GM10248 (cell line): ENCODE measurements around the gene PRR15L.

Experiments
- CTCF ChIA-PET: fragments of 300-600 bp; sonication (Branson Sonifier 250); formaldehyde crosslinking; extraction: SDS; loops from one replicate; lab custom pipeline; 2021; ENCODE audit warnings: antibody characterized with exemption; lab: Yijun Ruan, JAX
- POLR2A ChIA-PET: fragments of 350-650 bp; sonication (Branson Sonifier 250); formaldehyde crosslinking; extraction: SDS; loops from one replicate; lab custom pipeline; 2020; ENCODE audit warnings: antibody characterized with exemption; lab: Yijun Ruan, JAX
- DNase-seq: peaks from one replicate; pipeline ENCODE4 v3.0.0; 2012; ENCODE audit errors: extremely low spot score
- TF ChIP-seq, protein P1 (sequence below): IDR thresholded peaks from 2 replicates; pipeline ENCODE4 v1.5.1; 2012; ENCODE audit warnings: mild to moderate bottlenecking, low read depth; ENCODE audit errors: extremely low read depth, missing control alignments, control extremely low read depth

PRR15L gene

GRCh38 chr17:47975189-47975822 lies 17.6 kb upstream of the PRR15L start:
- DNase-seq: no peak
- ChIA-PET CTCF (interaction anchor here (1.4 to 18.8 kb wide), 7 partner anchors 10 to 134 kb away, joined by 3 to 584 read pairs (median 6); partner anchors contain the start of genes PNPO, PRR15L and SCRN2), POLR2A (no interaction called here)
- TF ChIP-seq, protein P1, sequence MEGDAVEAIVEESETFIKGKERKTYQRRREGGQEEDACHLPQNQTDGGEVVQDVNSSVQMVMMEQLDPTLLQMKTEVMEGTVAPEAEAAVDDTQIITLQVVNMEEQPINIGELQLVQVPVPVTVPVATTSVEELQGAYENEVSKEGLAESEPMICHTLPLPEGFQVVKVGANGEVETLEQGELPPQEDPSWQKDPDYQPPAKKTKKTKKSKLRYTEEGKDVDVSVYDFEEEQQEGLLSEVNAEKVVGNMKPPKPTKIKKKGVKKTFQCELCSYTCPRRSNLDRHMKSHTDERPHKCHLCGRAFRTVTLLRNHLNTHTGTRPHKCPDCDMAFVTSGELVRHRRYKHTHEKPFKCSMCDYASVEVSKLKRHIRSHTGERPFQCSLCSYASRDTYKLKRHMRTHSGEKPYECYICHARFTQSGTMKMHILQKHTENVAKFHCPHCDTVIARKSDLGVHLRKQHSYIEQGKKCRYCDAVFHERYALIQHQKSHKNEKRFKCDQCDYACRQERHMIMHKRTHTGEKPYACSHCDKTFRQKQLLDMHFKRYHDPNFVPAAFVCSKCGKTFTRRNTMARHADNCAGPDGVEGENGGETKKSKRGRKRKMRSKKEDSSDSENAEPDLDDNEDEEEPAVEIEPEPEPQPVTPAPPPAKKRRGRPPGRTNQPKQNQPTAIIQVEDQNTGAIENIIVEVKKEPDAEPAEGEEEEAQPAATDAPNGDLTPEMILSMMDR: no peak

DNA sequence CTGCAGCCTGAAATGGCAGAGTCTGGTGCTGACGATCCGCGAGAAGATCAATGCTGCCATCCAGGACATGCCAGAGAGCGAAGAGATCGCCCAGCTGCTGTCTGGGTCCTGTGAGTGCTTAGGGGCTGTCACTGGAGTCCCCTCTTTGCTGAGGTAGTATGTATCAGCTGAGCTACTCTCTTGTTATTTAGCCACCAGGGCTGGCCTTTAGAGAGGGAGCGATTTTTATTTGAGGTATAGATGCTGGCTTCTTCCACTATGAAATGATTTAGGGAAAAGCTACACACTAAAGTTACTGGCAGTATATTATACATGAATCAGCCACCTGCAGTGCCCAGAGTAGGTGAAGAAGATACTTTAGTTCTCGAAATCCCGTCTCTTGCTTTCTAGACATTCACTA lies 15.9 kb upstream of the PRR15L start:
- no peak for DNase-seq
- POLR2A ChIA-PET: no interaction called here
- TF ChIP-seq, protein P1: no peak
- CTCF ChIA-PET: interaction anchor here (18.5 to 18.8 kb wide), 2 partner anchors 23 to 42 kb away, joined by 305 to 584 read pairs; partner anchors contain the start of genes PNPO and PRR15L

DNA sequence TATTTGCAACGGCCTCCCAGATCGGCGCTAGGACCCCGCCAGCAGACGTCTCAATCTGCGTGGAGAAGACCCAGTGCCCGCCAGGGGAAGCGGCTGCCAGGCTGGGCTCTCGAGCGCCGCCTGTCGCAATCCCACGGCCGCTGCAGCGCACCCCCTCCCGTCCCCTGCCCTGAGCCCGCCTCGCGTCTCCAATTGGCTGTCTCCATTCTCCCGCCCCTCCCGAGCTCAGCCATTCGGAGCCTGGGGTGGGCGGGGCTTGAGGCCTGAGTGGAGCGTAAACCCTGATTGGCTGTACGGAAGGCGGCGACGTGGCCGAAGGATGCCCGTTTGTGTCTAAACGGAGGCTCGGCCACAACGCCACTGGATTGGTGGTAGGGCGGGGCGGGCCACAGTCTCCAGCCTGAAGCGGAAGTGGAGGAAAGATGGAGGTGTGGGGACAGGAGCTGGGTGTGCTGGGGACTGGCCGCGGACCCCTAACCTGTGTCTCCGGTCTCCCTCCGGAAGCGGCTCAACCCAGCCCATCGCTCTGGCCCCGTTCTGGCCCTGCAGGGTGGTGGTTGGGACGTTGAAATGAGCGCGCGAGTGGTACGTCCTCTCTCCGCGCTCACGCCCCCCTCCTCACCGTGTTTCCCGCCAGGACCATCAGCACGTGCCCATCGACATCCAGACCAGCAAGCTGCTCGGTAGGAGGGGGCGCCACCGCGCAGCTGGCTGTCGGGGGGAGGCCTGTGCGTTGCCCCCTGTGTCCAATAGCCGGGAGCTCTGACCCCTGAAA lies 13.2 kb upstream of the PRR15L start, which contains the start of gene CDK5RAP3:
Gene CDK5RAP3 (plus strand): TSS at position 389 of the 775 bp plus-strand sequence. CDS start 34 bp downstream, at position 423.
- ChIA-PET POLR2A (interaction anchor here (0.6 to 1.0 kb wide), 3 partner anchors 30 to 47 kb away, joined by 3 to 5 read pairs (median 4); partner anchors contain the start of gene PNPO), CTCF (interaction anchor here (0.8 to 18.8 kb wide), 34 partner anchors 8 to 643 kb away, joined by 3 to 584 read pairs (median 5); partner anchors contain the start of genes LRRC46, MRPL10, OSBPL7 and PNPO)
- DNase-seq: peak; percentile 99
- TF ChIP-seq, protein P1: peak; percentile 86

- DNase-seq: no peak
- CTCF ChIA-PET: interaction anchor here (0.7 to 18.8 kb wide), 30 partner anchors 9 to 644 kb away, joined by 3 to 584 read pairs (median 5); partner anchors contain the start of genes LRRC46, MRPL10, OSBPL7 and PNPO
- TF ChIP-seq, protein P1: no peak
- POLR2A ChIA-PET: interaction anchor here (0.6 to 1.0 kb wide), 3 partner anchors 29 to 47 kb away, joined by 3 to 5 read pairs (median 4); partner anchors contain the start of gene PNPO
Observed at GRCh38 chr17:47969930-47970724, 12.4 kb upstream of the PRR15L start.

- DNase-seq: no peak
- CTCF ChIA-PET: interaction anchor here (1.3 to 18.8 kb wide), 7 partner anchors 9 to 127 kb away, joined by 3 to 584 read pairs (median 40); partner anchors contain the start of genes PNPO, PRR15L and SCRN2
- TF ChIP-seq, protein P1: no peak
- POLR2A ChIA-PET: no interaction called here
Observed at GRCh38 chr17:47968836-47969235, 11.2 kb upstream of the PRR15L start.
